ENCODE data around the gene EEF1AKMT4.

The EEF1AKMT4 gene

GRCh38 chr3:184296616-184297015 is 47.1 kb downstream of the EEF1AKMT4 start:
- no peaks in the 10 kb centered on the region for H3K9me2 ChIP-seq (replicated peaks; ENCODE audit: low read depth, low read length)
- no peak for TF ChIP-seq EZH2phosphoT487 (IDR thresholded peaks at IDR 0.05; ENCODE audit: borderline replicate concordance)
- no peak for TF ChIP-seq CTCF (conservative IDR thresholded peaks at IDR 0.05; ENCODE audit: low read length)
- H4K20me1 ChIP-seq (ENCODE audit: insufficient read depth, low read length, poor library complexity, severe bottlenecking), result peaks cover 18% of the 10 kb centered on the region
- no peaks in the 10 kb centered on the region for H3K9me3 ChIP-seq (ENCODE audit: insufficient read depth, low read depth, low read length)
- H3K9ac ChIP-seq (ENCODE audit: low read depth, low read length, poor library complexity, severe bottlenecking), result no peak overlapping the region
- no peaks in the 10 kb centered on the region for H3K27me3 ChIP-seq (ENCODE audit: insufficient read depth, low read length, poor library complexity, severe bottlenecking)
- peaks cover 20% of the 10 kb centered on the region for H3K4me1 ChIP-seq (ENCODE audit: insufficient read depth, low read length, poor library complexity, severe bottlenecking)
- no peak overlapping the region for H3K4me3 ChIP-seq (ENCODE audit: low read length, poor library complexity, severe bottlenecking)
- H2AFZ ChIP-seq (ENCODE audit: low read length), result no peak overlapping the region
- H3K4me2 ChIP-seq (ENCODE audit: low read depth, low read length, poor library complexity, severe bottlenecking), result no peak overlapping the region
- H3K36me3 ChIP-seq (ENCODE audit: insufficient read depth, low read length), result peaks cover 5% of the 10 kb centered on the region; the same call in 1 of the 2 replicates
- H3F3A ChIP-seq (ENCODE audit: low read depth), result no peaks in the 10 kb centered on the region
- peaks cover 25% of the 10 kb centered on the region for H3K79me2 ChIP-seq (ENCODE audit: insufficient read depth, low read length)

DNA sequence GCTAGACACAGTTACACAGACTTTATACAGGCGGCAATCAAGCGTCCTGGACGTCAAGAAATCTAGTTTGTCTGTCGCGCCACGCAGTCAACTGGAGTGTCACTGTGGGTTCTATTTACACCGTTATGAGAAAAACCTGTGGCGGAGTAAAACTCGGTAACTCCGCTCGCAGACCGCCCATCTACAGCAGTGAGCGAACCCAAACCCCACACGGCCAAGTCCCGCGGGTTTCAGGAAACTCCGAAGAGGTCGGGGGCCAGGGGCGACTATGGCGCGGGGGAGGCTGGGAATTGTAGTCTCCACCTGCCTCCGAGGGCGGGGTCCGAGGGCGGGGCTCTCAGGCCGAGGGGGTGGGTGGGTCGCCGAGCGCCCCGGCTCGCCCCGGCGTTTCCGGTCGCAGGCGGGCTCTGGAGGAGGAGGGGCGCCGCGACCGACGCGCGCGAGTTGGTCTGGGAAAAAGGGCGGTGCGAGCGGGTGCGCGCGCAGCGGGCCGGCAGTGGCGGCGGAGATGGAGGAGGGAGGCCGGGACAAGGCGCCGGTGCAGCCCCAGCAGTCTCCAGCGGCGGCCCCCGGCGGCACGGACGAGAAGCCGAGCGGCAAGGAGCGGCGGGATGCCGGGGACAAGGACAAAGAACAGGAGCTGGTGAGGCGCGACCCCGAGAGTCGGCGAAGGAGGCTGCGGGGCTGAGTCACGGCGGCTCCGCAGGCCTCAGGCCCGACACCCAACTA is 49.5 kb downstream of the EEF1AKMT4 start, which contains the start of gene PSMD2:
TSS of gene PSMD2 (plus strand) at position 483 of the 729 bp plus-strand sequence. CDS start at position 509, 26 bp downstream.
- Histone ChIP-seq H3K9me2 (replicated peaks; ENCODE audit: low read depth, low read length) (no peaks in the 10 kb centered on the region), H3K9me3 (ENCODE audit: insufficient read depth, low read depth, low read length) (no peaks in the 10 kb centered on the region), H3K9ac (ENCODE audit: low read depth, low read length, poor library complexity, severe bottlenecking) (peak within 1 kb of the TSS; percentile 90), H3F3A (ENCODE audit: low read depth) (no peaks in the 10 kb centered on the region), H3K4me3 (ENCODE audit: low read length, poor library complexity, severe bottlenecking) (peak within 1 kb of the TSS; percentile 95), H3K4me1 (ENCODE audit: insufficient read depth, low read length, poor library complexity, severe bottlenecking) (peaks cover 23% of the 10 kb centered on the region), H3K79me2 (ENCODE audit: insufficient read depth, low read length) (peaks cover 41% of the 10 kb centered on the region), H3K36me3 (ENCODE audit: insufficient read depth, low read length) (peaks cover 28% of the 10 kb centered on the region; the same call in 1 of the 2 replicates), H3K27me3 (ENCODE audit: insufficient read depth, low read length, poor library complexity, severe bottlenecking) (no peaks in the 10 kb centered on the region), H3K4me2 (ENCODE audit: low read depth, low read length, poor library complexity, severe bottlenecking) (peak within 1 kb of the TSS; percentile 100), H2AFZ (ENCODE audit: low read length) (peak within 1 kb of the TSS; percentile 99), H4K20me1 (ENCODE audit: insufficient read depth, low read length, poor library complexity, severe bottlenecking) (peaks cover 18% of the 10 kb centered on the region)
- TF ChIP-seq EZH2phosphoT487 (IDR thresholded peaks at IDR 0.05; ENCODE audit: borderline replicate concordance) (no peak), CTCF (conservative IDR thresholded peaks at IDR 0.05; ENCODE audit: low read length) (no peak)

DNA sequence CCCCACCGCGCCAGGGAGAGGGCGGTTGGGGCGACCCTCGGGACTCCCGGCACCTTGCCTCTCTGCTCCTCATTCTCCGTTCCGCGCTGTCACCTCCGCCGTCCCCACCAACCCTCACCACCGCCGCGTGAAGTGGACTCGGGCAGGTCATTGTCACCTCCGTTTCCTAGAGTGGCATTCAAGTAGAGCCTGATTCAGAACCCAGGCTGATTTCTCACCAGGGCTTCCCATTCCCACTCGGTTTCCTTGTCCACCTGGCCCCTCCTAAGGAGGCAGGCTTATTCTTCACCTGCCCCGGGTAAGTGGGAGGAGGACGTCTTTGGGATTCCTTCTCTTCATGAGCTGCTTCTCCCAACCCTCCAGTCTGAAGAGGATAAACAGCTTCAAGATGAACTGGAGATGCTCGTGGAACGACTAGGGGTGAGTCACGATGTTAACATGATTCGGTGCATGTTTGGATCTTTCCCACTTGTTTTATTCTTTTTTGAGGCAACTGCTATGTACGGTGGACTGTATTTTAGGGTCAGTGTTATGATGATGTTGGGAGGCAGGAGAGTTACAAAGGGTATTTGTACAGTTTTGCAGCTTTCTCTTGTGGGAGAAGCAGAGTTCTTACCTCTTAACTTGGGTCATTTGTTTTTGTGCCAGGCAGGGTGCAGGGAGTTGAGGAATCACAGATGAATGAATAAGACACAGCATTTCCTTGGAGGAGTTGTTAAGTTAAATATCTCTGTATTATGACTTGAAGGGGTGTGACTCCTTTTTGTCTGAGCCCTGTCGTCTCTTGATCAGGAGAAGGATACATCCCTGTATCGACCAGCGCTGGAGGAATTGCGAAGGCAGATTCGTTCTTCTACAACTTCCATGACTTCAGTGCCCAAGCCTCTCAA is 50.3 kb downstream of the EEF1AKMT4 start:
- Histone ChIP-seq H3K9ac (ENCODE audit: low read depth, low read length, poor library complexity, severe bottlenecking) (peak overlapping the region; percentile 90), H3K79me2 (ENCODE audit: insufficient read depth, low read length) (peaks cover 47% of the 10 kb centered on the region)

More for the DNA sequence above, 50.3 kb downstream of the EEF1AKMT4 start:
- Histone ChIP-seq H3K27me3 (ENCODE audit: insufficient read depth, low read length, poor library complexity, severe bottlenecking) (no peaks in the 10 kb centered on the region), H3K4me3 (ENCODE audit: low read length, poor library complexity, severe bottlenecking) (peak overlapping the region; percentile 95), H3K4me2 (ENCODE audit: low read depth, low read length, poor library complexity, severe bottlenecking) (peak overlapping the region; percentile 100), H3K9me2 (replicated peaks; ENCODE audit: low read depth, low read length) (no peaks in the 10 kb centered on the region), H4K20me1 (ENCODE audit: insufficient read depth, low read length, poor library complexity, severe bottlenecking) (peaks cover 18% of the 10 kb centered on the region), H3K36me3 (ENCODE audit: insufficient read depth, low read length) (peaks cover 35% of the 10 kb centered on the region; the same call in 1 of the 2 replicates), H2AFZ (ENCODE audit: low read length) (peak overlapping the region; percentile 73), H3K9me3 (ENCODE audit: insufficient read depth, low read depth, low read length) (no peaks in the 10 kb centered on the region), H3K4me1 (ENCODE audit: insufficient read depth, low read length, poor library complexity, severe bottlenecking) (peaks cover 23% of the 10 kb centered on the region), H3F3A (ENCODE audit: low read depth) (no peaks in the 10 kb centered on the region)
- no peak for TF ChIP-seq EZH2phosphoT487 (IDR thresholded peaks at IDR 0.05; ENCODE audit: borderline replicate concordance)
- no peak for TF ChIP-seq CTCF (conservative IDR thresholded peaks at IDR 0.05; ENCODE audit: low read length)

Measured in Loucy (cell line).